Activated CD8-positive, alpha-beta T cell treated with anti-CD3 and anti-CD28 coated beads, Interleukin-2, amount 10 ng/mL, durations not matched to agents 7 days and 5 days (primary cell): ENCODE data around the gene TRIM54. TPM values are rescaled to one million over a fixed set of nuclear protein-coding genes. Genes with fewer than 3 reads are reported as not detected.
"Not testable (repeated sequence)": the region's sequence is repeated elsewhere in the genome, so short reads cannot be mapped to it uniquely, and the experiment has no call there.

Experiments
- ATAC-seq: fragments of 150-1000 bp; cut with Tn5 transposase; one replicate; pipeline ENCODE4 v1.10.0; 2021; ENCODE audit warnings: moderate library complexity
- CTCF ChIA-PET: fragments of 350-600 bp; sonication (Branson Sonifier 250); formaldehyde crosslinking; loops from one replicate; lab custom pipeline; 2021; ENCODE audit warnings: antibody characterized with exemption; lab: Charles Lee
- POLR2A ChIA-PET: fragments of 350-600 bp; sonication (Branson Sonifier 250); formaldehyde crosslinking; loops from one replicate; lab custom pipeline; 2021; ENCODE audit warnings: antibody characterized with exemption; lab: Charles Lee
- DNase-seq: peaks from one replicate; pipeline ENCODE4 v3.0.0-alpha.2; 2020
- H3K27ac Mint-ChIP-seq: one replicate; pipeline ENCODE4 v1.8.0; 2021; ENCODE audit warnings: mild to moderate bottlenecking, mixed read lengths
- H3K27me3 Mint-ChIP-seq: one replicate; pipeline ENCODE4 v1.8.0; 2021; ENCODE audit warnings: low read depth, mixed read lengths
- H3K36me3 Mint-ChIP-seq: one replicate; pipeline ENCODE4 v1.8.0; 2021; ENCODE audit warnings: low read depth, mixed read lengths
- H3K4me1 Mint-ChIP-seq: one replicate; pipeline ENCODE4 v1.8.0; 2021; ENCODE audit warnings: low read depth, mixed read lengths
- H3K4me3 Mint-ChIP-seq: one replicate; pipeline ENCODE4 v1.8.0; 2021; ENCODE audit warnings: mild to moderate bottlenecking, mixed read lengths
- H3K9me3 Mint-ChIP-seq: one replicate; pipeline ENCODE4 v1.8.0; 2022; ENCODE audit warnings: mixed read lengths; ENCODE audit not compliant: insufficient read depth
- total RNA-seq, 2 experiments: library from RNA; stranded (reverse); gene quantifications; one replicate each; pipeline ENCODE4 v1.2.3, GENCODE V29; 2021

The TRIM54 gene
- total RNA-seq, 2 experiments from 2014 or later = 0.26 to 0.31 TPM

- H3K4me1 Mint-ChIP-seq = peaks cover 14% of the 10 kb centered on the region
- peaks cover 12% of the 10 kb centered on the region for H3K27me3 Mint-ChIP-seq
- no peak overlapping the region for H3K27ac Mint-ChIP-seq
- H3K4me3 Mint-ChIP-seq = no peak overlapping the region
- no peak for DNase-seq
- no peaks in the 10 kb centered on the region for H3K36me3 Mint-ChIP-seq
- no peak for ATAC-seq
- no peaks in the 10 kb centered on the region for H3K9me3 Mint-ChIP-seq
- ChIA-PET POLR2A (no interaction called here), CTCF (interaction anchor here (1.3 to 4.9 kb wide), 2 partner anchors 11 to 22 kb away, joined by 4 to 44 read pairs; partner anchors contain the start of gene TRIM54)
Observed at GRCh38 chr2:27270131-27270530, 12.1 kb upstream of the TRIM54 start.

GRCh38 chr2:27270670-27271069 is 11.6 kb upstream of the TRIM54 start:
- Mint-ChIP-seq H3K36me3 (no peaks in the 10 kb centered on the region), H3K4me1 (peaks cover 9% of the 10 kb centered on the region), H3K9me3 (no peaks in the 10 kb centered on the region), H3K27ac (no peak overlapping the region), H3K4me3 (no peak overlapping the region), H3K27me3 (peaks cover 12% of the 10 kb centered on the region)
- ATAC-seq (no peak), DNase-seq (no peak)
- CTCF ChIA-PET = interaction anchor here (1.0 to 4.9 kb wide), 3 partner anchors 11 to 33 kb away, joined by 3 to 44 read pairs (median 4); partner anchors contain the start of gene TRIM54
- POLR2A ChIA-PET = no interaction called here

GRCh38 chr2:27271631-27272340 is 10.4 kb upstream of the TRIM54 start:
- no peak for DNase-seq
- Mint-ChIP-seq H3K4me1 (peaks cover 9% of the 10 kb centered on the region), H3K27ac (no peak overlapping the region), H3K27me3 (peaks cover 12% of the 10 kb centered on the region), H3K4me3 (no peak overlapping the region), H3K9me3 (no peaks in the 10 kb centered on the region), H3K36me3 (no peaks in the 10 kb centered on the region)
- ChIA-PET CTCF (interaction anchor here (1.0 to 4.9 kb wide), 3 partner anchors 10 to 32 kb away, joined by 3 to 44 read pairs (median 7); partner anchors contain the start of gene TRIM54), POLR2A (no interaction called here)
- no peak for ATAC-seq

GRCh38 chr2:27272537-27273522 is 9.4 kb upstream of the TRIM54 start:
- not testable (repeated sequence) for H3K4me3 Mint-ChIP-seq, ATAC-seq, H3K27ac Mint-ChIP-seq, H3K4me1 Mint-ChIP-seq, H3K9me3 Mint-ChIP-seq, DNase-seq, H3K36me3 Mint-ChIP-seq
- POLR2A ChIA-PET = interaction anchor here (0.6 kb wide), 1 partner anchor 347 kb away, joined by 3 read pairs; no protein-coding TSS in a partner anchor
- H3K27me3 Mint-ChIP-seq = peaks cover 15% of the 10 kb centered on the region
- CTCF ChIA-PET = interaction anchor here (1.0 to 4.9 kb wide), 4 partner anchors 8 to 311 kb away, joined by 4 to 44 read pairs (median 6); partner anchors contain the start of gene TRIM54

DNA sequence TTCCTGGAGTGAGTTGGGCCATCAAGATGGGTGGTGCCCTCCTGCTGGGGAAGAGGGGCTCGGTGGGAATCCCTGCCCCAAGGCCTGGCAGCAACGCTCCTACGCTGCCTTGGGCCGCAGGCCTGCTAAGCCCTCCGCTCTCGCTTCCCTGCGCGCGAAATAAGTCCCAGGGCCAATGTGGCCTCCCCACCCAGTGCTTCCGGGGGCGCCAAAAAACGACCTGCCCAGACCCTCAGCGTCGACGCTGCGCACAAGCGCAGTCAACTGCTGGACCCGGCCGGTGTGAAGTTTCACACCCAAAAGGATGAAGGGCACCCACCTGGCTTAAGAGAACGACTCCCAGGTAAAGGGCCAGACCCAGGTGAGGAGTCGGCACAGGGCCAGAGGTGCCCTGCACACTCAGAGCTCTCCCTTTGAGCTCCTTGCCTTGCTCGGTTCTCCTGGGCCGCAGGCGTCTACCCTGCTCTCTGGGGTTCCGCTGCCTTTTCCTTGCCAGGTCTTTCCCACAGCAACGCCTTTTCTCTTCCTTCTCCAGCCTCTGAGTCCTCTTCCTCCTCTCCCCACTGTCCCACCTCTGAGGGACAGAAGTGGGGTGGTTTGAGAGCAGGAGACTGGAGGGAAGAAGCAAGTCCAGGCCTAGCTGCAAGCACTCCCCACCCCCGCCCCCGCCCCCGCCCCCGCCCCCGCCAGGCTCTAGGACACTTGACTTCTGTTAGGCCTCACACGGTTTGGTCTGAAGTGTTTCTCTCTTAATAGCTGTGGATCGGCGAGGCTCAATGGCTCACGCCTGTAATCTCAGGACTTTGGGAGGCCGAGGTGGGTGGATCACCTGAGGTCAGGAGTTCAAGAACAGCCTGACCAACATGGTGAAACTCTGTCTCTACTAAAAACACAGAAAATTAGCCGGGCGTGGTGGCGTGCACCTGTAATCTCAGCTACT is 6.7 kb upstream of the TRIM54 start, which contains the start of gene DNAJC5G:
DNAJC5G (plus strand) TSS at position 223 of the 940 bp plus-strand sequence. CDS start 1,296 bp downstream, outside the sequence.
- peaks cover 16% of the 10 kb centered on the region for H3K4me1 Mint-ChIP-seq
- no peaks in the 10 kb centered on the region for H3K9me3 Mint-ChIP-seq
- CTCF ChIA-PET = no interaction called here
- H3K27me3 Mint-ChIP-seq = peaks cover 14% of the 10 kb centered on the region
- ATAC-seq (no peak), DNase-seq (no peak)
- POLR2A ChIA-PET = no interaction called here
- H3K36me3 Mint-ChIP-seq = no peaks in the 10 kb centered on the region
- no peak within 1 kb of the TSS for H3K27ac Mint-ChIP-seq
- no peak within 1 kb of the TSS for H3K4me3 Mint-ChIP-seq

GRCh38 chr2:27278010-27278409 is 4.2 kb upstream of the TRIM54 start:
- ChIA-PET CTCF (interaction anchor here (1.0 to 7.2 kb wide), 5 partner anchors 13 to 316 kb away, joined by 3 to 74 read pairs (median 26); no protein-coding TSS in a partner anchor), POLR2A (no interaction called here)
- Mint-ChIP-seq H3K9me3 (no peaks in the 10 kb centered on the region), H3K4me1 (peaks cover 8% of the 10 kb centered on the region), H3K36me3 (no peaks in the 10 kb centered on the region), H3K27me3 (peaks cover 24% of the 10 kb centered on the region), H3K4me3 (no peak overlapping the region), H3K27ac (no peak overlapping the region)
- DNase-seq = no peak
- ATAC-seq = no peak

GRCh38 chr2:27280826-27281225 is 1.4 kb upstream of the TRIM54 start:
- Mint-ChIP-seq H3K4me1 (peaks cover 6% of the 10 kb centered on the region), H3K27ac (no peak overlapping the region), H3K4me3 (no peak overlapping the region), H3K27me3 (peaks cover 35% of the 10 kb centered on the region), H3K36me3 (no peaks in the 10 kb centered on the region), H3K9me3 (no peaks in the 10 kb centered on the region)
- DNase-seq (no peak), ATAC-seq (no peak)
- ChIA-PET CTCF (interaction anchor here (0.9 to 7.2 kb wide), 18 partner anchors 9 to 435 kb away, joined by 3 to 90 read pairs (median 10); partner anchors contain the start of genes MAPRE3, MPV17, PREB and SLC30A3), POLR2A (no interaction called here)

- H3K27me3 Mint-ChIP-seq = peaks cover 40% of the 10 kb centered on the region
Observed at GRCh38 chr2:27281442-27281841, 787 bp upstream of the TRIM54 start.

DNA sequence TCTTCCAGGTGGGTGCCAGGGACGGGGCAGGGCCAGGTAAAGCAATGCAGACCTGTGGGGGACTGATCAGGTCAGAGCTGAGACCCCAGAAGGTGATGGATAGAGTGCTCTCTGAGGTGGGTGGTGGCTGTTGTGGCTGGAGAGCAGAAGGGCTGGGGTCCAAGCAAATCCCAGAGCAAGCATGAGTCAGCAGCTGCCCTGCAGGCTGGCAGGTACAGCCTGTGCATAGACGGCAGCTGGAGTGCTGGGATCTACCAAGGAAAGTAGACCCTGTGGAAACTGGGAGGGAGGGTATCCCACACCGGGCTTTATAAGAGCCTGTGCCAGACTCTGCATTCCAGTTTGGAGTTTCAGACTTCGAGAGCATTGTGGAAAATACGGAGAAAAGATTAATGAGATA is 663 bp downstream of the TRIM54 start:
- H3K36me3 Mint-ChIP-seq = no peaks in the 10 kb centered on the region
- H3K9me3 Mint-ChIP-seq = no peaks in the 10 kb centered on the region
- ChIA-PET POLR2A (interaction anchor here (0.6 kb wide), 1 partner anchor 113 kb away, joined by 4 read pairs; no protein-coding TSS in a partner anchor), CTCF (interaction anchor here (2.5 to 7.2 kb wide), 8 partner anchors 8 to 321 kb away, joined by 10 to 90 read pairs (median 52); partner anchors contain the start of gene SLC30A3)
- DNase-seq (no peak), ATAC-seq (no peak)
- no peak overlapping the region for H3K4me3 Mint-ChIP-seq
- peaks cover 44% of the 10 kb centered on the region for H3K27me3 Mint-ChIP-seq
- peaks cover 6% of the 10 kb centered on the region for H3K4me1 Mint-ChIP-seq
- no peak overlapping the region for H3K27ac Mint-ChIP-seq

More at GRCh38 chr2:27281442-27281841, 787 bp upstream of the TRIM54 start:
- ChIA-PET CTCF (interaction anchor here (0.9 to 7.2 kb wide), 12 partner anchors 9 to 435 kb away, joined by 3 to 90 read pairs (median 18); partner anchors contain the start of genes MAPRE3, PREB and SLC30A3), POLR2A (no interaction called here)
- no peak for ATAC-seq
- H3K36me3 Mint-ChIP-seq = no peaks in the 10 kb centered on the region
- H3K9me3 Mint-ChIP-seq = no peaks in the 10 kb centered on the region
- H3K4me1 Mint-ChIP-seq = peaks cover 6% of the 10 kb centered on the region
- DNase-seq = no peak
- no peak overlapping the region for H3K27ac Mint-ChIP-seq
- H3K4me3 Mint-ChIP-seq = no peak overlapping the region

DNA sequence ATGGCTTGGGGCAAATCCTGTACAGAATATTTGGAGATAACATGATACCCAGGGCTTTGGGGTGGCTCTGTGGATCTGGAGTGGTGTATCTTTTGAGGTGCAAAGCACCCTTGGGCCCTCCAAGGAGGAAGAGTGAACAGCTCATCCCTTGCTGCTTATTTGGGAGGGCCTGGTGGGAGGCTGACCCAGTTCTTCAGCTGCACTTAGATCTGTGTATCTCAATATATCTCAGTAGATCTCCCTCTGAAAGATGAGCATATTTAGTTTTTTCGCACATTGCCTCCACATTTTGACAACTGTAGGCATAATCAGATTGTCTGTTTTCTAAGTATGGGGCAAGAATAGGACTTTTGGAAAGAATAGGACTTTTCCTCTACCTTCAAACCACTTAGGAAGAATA is 2.8 kb downstream of the TRIM54 start:
- no peak for ATAC-seq
- POLR2A ChIA-PET = no interaction called here
- Mint-ChIP-seq H3K9me3 (no peaks in the 10 kb centered on the region), H3K27me3 (peaks cover 46% of the 10 kb centered on the region), H3K4me1 (peaks cover under 1% of the 10 kb centered on the region), H3K36me3 (no peaks in the 10 kb centered on the region), H3K27ac (no peak overlapping the region), H3K4me3 (no peak overlapping the region)
- DNase-seq = no peak
- CTCF ChIA-PET = interaction anchor here (7.2 kb wide), 1 partner anchor 17 kb away, joined by 74 read pairs; no protein-coding TSS in a partner anchor
